Measurements from ENCODE around the gene IKBKG. TPM values are rescaled to one million over a fixed set of nuclear protein-coding genes. Genes with fewer than 3 reads are reported as not detected.

The IKBKG gene
- total RNA-seq, 1 experiment from 2014 or later, result 24.0 TPM

- Histone ChIP-seq H3K9ac (ENCODE audit: low read length) (no peak overlapping the region), H2AFZ (ENCODE audit: low read depth, low read length, poor library complexity, severe bottlenecking) (no peak overlapping the region), H3K79me2 (ENCODE audit: insufficient read depth, low read length) (no peaks in the 10 kb centered on the region), H3K27me3 (ENCODE audit: insufficient read depth, low read length) (no peaks in the 10 kb centered on the region), H3K36me3 (ENCODE audit: control insufficient read depth in 1 of 2, insufficient read depth in 2 of 2, low read length in 2 of 2) (no peaks in the 10 kb centered on the region), H3K4me2 (ENCODE audit: low read length) (no peak overlapping the region), H3K4me1 (ENCODE audit: control insufficient read depth in 1 of 2, insufficient read depth in 2 of 2, low read length in 2 of 2) (peaks cover 0 to 5% of the 10 kb centered on the region in 2 experiments; a peak in 1 of 4 replicates), H3K9me2 (ENCODE audit: insufficient read depth) (no peaks in the 10 kb centered on the region), H3K9me3 (ENCODE audit: control insufficient read depth in 1 of 2, insufficient read depth in 1 of 2, low read depth in 1 of 2, low read length in 2 of 2) (no peaks in the 10 kb centered on the region), H3K4me3 (replicated peaks in 1 of 2; ENCODE audit: low read depth in 1 of 2, low read length in 2 of 2) (no peak overlapping the region), H4K20me1 (ENCODE audit: insufficient read depth) (no peaks in the 10 kb centered on the region), H3K27ac (ENCODE audit: low read depth, low read length) (no peak overlapping the region)
- TF ChIP-seq REST (IDR thresholded peaks at IDR 0.05; ENCODE audit: low read depth), result no peak
- no peak for TF ChIP-seq SP1 (IDR thresholded peaks at IDR 0.05; ENCODE audit: low read depth)
- TF ChIP-seq CTCF (IDR thresholded peaks at IDR 0.05 in 2 of 3, conservative IDR thresholded peaks at IDR 0.05 in 1 of 3; ENCODE audit: borderline replicate concordance in 1 of 3, insufficient read depth in 1 of 3, low read depth in 2 of 3, low read length in 2 of 3), result no peak
- no peak for TF ChIP-seq CEBPB (IDR thresholded peaks at IDR 0.05; ENCODE audit: low read depth)
- no peak for TF ChIP-seq ELF1 (IDR thresholded peaks at IDR 0.05; ENCODE audit: borderline replicate concordance, low read depth)
- no peak for TF ChIP-seq EZH2phosphoT487 (IDR thresholded peaks at IDR 0.05; ENCODE audit: borderline replicate concordance)
- TF ChIP-seq ATF3 (IDR thresholded peaks at IDR 0.05), result no peak
- TF ChIP-seq SIN3A (IDR thresholded peaks at IDR 0.05; ENCODE audit: low read depth), result no peak
- TF ChIP-seq, protein P1, sequence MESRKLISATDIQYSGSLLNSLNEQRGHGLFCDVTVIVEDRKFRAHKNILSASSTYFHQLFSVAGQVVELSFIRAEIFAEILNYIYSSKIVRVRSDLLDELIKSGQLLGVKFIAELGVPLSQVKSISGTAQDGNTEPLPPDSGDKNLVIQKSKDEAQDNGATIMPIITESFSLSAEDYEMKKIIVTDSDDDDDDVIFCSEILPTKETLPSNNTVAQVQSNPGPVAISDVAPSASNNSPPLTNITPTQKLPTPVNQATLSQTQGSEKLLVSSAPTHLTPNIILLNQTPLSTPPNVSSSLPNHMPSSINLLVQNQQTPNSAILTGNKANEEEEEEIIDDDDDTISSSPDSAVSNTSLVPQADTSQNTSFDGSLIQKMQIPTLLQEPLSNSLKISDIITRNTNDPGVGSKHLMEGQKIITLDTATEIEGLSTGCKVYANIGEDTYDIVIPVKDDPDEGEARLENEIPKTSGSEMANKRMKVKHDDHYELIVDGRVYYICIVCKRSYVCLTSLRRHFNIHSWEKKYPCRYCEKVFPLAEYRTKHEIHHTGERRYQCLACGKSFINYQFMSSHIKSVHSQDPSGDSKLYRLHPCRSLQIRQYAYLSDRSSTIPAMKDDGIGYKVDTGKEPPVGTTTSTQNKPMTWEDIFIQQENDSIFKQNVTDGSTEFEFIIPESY (IDR thresholded peaks at IDR 0.05; ENCODE audit: extremely low read depth, insufficient replicate concordance, low read length), result no peak
- no peak for TF ChIP-seq POLR2AphosphoS5 (IDR thresholded peaks at IDR 0.05; ENCODE audit: low read depth, low read length)
- TF ChIP-seq TCF7L2 (IDR thresholded peaks at IDR 0.05; ENCODE audit: borderline replicate concordance, extremely low read depth, insufficient read depth, insufficient read length), result no peak
- TF ChIP-seq CBX3 (IDR thresholded peaks at IDR 0.05; ENCODE audit: low read depth), result no peak
- no peak for TF ChIP-seq EZH2 (IDR thresholded peaks at IDR 0.05)
- no peak for TF ChIP-seq RAD21 (IDR thresholded peaks at IDR 0.05; ENCODE audit: low read depth)
- BruUV-seq (replicated peaks), result no TSS peak
- ChIA-PET POLR2A (no interaction called here), CTCF (no interaction called here), RAD21 (ENCODE audit: low non-redundant PET in 1 of 2, low total read pairs in 2 of 2, uncharacterized antibody in 2 of 2, unreplicated experiment in 2 of 2) (no interaction called here)
- DNase-seq (ENCODE audit: low read depth, low spot score) (no peak), ATAC-seq (no peak)
- intact Hi-C loops (cut with micrococcal nuclease), result no loop called here
Measured at GRCh38 chrX:154502989-154503388, 44.4 kb upstream of the IKBKG start.

Measured in HCT116 (cell line).